HepG2 (cell line): ENCODE data around the gene ARL15.

Experiments used
- HDAC2 ChIP-seq: sonication (generic); formaldehyde crosslinking; IDR thresholded peaks from 2 replicates; pipeline ENCODE4 v1.4.0; 2020; ENCODE audit warnings: missing genetic modification reagents
- ZNF350 ChIP-seq: sonication (generic); formaldehyde crosslinking; IDR thresholded peaks from 2 replicates; pipeline ENCODE4 v1.4.0; 2020; ENCODE audit warnings: mild to moderate bottlenecking, low read depth, missing genetic modification reagents, borderline replicate concordance

- TF ChIP-seq ZNF350 (CRISPR knock-in tag) (no peak), HDAC2 (CRISPR knock-in tag) (no peak)
Observed at GRCh38 chr5:54217826-54218503, 92.4 kb downstream of the ARL15 start.
